HL-60 (cell line): ENCODE results near the gene ARL14.

Experiments used
- DNase-seq, 2 experiments: peaks; one replicate each; pipeline ENCODE4 v3.0.0-alpha.2; 2010 to 2020; ENCODE audit warnings: low read depth in 1 of 2, low spot score in 1 of 2
- H3K27ac ChIP-seq: fragments of 250-450 bp; sonication (Bioruptor Pico); replicated peaks from 2 replicates; pipeline ENCODE4 v1.5.1; 2020; ENCODE audit warnings: mild to moderate bottlenecking, moderate library complexity
- H3K27me3 ChIP-seq: fragments of 250-450 bp; sonication (Bioruptor Pico); 2 replicates; pipeline ENCODE4 v1.5.1; 2021; ENCODE audit warnings: mild to moderate bottlenecking, moderate library complexity; ENCODE audit not compliant: insufficient read depth, poor library complexity, severe bottlenecking
- H3K4me3 ChIP-seq: replicated peaks from 2 replicates; pipeline ENCODE4 v1.5.1; 2011; ENCODE audit warnings: mild to moderate bottlenecking, control low read depth, low read length; ENCODE audit not compliant: insufficient read depth
- GABPA ChIP-seq: IDR thresholded peaks from 2 replicates; pipeline ENCODE4 v1.6.1; 2012; ENCODE audit warnings: low read depth
- POLR2AphosphoS5 ChIP-seq: IDR thresholded peaks from 2 replicates; pipeline ENCODE4 v1.6.1; 2012; ENCODE audit warnings: low read depth
- SPI1 ChIP-seq: IDR thresholded peaks from 2 replicates; pipeline ENCODE4 v1.6.1; 2012; ENCODE audit warnings: low read depth, mild to moderate bottlenecking, borderline replicate concordance
- TF ChIP-seq, protein P1 (sequence below): IDR thresholded peaks from one replicate; pipeline ENCODE4 v1.5.1; 2011; ENCODE audit warnings: low read length, control low read depth, inconsistent platforms; ENCODE audit not compliant: insufficient read depth
- TF ChIP-seq, protein P2 (sequence below): IDR thresholded peaks from 2 replicates; pipeline ENCODE4 v1.6.1; 2012; ENCODE audit warnings: low read depth; ENCODE audit not compliant: insufficient replicate concordance

Gene ARL14

DNA sequence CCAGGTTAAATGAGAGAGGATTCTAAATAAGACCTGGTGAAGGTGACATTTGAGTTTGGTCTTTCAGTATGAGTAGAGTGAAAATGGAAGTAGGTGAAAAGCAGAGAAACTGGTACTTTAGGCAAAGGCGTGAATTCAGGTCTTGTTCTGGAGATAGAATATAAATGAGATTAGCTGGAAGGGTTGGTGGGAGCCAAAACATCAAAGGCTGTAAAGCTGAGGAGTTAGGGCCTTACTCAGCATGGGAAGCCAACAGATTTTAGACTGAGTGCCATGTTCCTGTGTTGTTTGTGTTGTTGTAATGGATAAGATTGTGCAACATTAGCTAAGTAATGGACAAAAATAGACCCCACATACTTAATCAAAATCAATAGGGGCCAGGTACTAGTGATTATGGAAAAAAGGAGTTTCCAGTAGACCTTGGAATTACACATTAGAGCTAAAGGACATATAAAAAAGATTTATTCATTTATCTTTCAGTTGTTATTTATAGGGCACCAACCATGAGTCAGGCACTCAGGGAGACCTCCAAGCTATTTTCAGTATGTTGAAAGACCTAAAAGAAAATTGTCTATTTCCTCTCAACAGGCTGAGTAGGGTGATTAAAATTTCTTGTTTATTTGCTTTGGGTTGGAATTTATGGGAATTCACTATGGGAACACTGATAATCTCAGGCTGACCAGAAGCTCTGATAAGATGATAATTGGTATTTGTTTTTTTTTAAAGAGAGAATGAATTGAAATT is 20.8 kb downstream of the ARL14 start:
- TF ChIP-seq, protein P1, sequence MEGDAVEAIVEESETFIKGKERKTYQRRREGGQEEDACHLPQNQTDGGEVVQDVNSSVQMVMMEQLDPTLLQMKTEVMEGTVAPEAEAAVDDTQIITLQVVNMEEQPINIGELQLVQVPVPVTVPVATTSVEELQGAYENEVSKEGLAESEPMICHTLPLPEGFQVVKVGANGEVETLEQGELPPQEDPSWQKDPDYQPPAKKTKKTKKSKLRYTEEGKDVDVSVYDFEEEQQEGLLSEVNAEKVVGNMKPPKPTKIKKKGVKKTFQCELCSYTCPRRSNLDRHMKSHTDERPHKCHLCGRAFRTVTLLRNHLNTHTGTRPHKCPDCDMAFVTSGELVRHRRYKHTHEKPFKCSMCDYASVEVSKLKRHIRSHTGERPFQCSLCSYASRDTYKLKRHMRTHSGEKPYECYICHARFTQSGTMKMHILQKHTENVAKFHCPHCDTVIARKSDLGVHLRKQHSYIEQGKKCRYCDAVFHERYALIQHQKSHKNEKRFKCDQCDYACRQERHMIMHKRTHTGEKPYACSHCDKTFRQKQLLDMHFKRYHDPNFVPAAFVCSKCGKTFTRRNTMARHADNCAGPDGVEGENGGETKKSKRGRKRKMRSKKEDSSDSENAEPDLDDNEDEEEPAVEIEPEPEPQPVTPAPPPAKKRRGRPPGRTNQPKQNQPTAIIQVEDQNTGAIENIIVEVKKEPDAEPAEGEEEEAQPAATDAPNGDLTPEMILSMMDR = no peak
- TF ChIP-seq POLR2AphosphoS5 = no peak
- TF ChIP-seq, protein P2, sequence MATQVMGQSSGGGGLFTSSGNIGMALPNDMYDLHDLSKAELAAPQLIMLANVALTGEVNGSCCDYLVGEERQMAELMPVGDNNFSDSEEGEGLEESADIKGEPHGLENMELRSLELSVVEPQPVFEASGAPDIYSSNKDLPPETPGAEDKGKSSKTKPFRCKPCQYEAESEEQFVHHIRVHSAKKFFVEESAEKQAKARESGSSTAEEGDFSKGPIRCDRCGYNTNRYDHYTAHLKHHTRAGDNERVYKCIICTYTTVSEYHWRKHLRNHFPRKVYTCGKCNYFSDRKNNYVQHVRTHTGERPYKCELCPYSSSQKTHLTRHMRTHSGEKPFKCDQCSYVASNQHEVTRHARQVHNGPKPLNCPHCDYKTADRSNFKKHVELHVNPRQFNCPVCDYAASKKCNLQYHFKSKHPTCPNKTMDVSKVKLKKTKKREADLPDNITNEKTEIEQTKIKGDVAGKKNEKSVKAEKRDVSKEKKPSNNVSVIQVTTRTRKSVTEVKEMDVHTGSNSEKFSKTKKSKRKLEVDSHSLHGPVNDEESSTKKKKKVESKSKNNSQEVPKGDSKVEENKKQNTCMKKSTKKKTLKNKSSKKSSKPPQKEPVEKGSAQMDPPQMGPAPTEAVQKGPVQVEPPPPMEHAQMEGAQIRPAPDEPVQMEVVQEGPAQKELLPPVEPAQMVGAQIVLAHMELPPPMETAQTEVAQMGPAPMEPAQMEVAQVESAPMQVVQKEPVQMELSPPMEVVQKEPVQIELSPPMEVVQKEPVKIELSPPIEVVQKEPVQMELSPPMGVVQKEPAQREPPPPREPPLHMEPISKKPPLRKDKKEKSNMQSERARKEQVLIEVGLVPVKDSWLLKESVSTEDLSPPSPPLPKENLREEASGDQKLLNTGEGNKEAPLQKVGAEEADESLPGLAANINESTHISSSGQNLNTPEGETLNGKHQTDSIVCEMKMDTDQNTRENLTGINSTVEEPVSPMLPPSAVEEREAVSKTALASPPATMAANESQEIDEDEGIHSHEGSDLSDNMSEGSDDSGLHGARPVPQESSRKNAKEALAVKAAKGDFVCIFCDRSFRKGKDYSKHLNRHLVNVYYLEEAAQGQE = no peak
- no peak for TF ChIP-seq SPI1
- no peak for TF ChIP-seq GABPA
- Histone ChIP-seq H3K27ac (no peak overlapping the region), H3K27me3 (peaks cover 6% of the 10 kb centered on the region), H3K4me3 (no peak overlapping the region)
- DNase-seq = no peak

DNA sequence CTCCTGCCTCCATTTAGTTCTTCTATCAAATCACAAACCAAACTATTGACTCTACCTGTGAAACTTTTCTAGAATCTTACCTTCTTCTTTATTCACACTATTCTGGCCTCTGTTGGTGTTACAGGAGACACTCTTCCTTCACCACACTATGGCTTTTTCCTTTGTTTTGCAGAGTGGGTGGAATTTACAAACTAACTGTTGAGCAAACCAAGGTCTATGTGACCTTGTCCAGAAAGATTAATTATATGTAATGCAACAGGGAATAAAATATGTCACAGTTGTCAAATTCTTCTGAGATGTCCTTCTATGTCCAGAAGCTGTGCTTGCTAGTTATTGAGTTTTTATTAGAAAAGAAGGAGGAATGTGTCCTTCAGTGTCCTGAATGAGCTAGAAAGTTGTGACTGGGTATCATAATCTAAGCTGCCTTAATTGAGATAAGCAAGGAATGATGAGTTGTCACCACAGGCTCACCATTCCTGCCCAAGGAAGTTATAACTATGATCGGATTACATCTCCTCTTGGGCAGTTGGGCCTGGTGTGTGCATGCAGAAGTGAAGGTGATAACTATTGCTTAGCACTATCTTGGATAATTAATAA is 21.7 kb downstream of the ARL14 start:
- peaks cover 6% of the 10 kb centered on the region for H3K27me3 ChIP-seq
- TF ChIP-seq GABPA = no peak
- TF ChIP-seq, protein P1 = no peak
- no peak for TF ChIP-seq SPI1
- H3K4me3 ChIP-seq = no peak overlapping the region
- no peak overlapping the region for H3K27ac ChIP-seq
- DNase-seq = no peak

DNA sequence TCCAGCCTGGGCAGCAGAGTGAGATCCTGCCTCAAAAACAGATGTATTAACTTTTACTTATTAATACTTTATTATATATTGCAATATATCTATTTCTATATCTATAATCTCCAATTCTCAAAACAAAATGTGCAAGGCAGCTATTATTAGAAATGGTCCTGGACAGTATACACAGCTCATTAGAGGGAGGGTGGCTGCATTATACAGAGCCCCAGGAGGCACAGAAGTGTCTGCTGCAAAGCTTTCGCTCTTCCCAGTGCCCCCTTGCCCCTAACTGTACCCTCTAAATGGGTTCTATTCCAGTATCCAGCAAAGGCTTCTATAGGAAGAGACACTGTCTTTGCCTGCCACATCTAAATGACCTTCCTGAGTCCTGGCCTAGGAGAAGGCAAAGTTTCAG is 24.5 kb downstream of the ARL14 start:
- Histone ChIP-seq H3K27me3 (peaks cover 6% of the 10 kb centered on the region), H3K27ac (no peak overlapping the region), H3K4me3 (no peak overlapping the region)
- TF ChIP-seq, protein P2 = no peak
- TF ChIP-seq POLR2AphosphoS5 = no peak
- no peak for TF ChIP-seq GABPA
- no peak for DNase-seq

DNA sequence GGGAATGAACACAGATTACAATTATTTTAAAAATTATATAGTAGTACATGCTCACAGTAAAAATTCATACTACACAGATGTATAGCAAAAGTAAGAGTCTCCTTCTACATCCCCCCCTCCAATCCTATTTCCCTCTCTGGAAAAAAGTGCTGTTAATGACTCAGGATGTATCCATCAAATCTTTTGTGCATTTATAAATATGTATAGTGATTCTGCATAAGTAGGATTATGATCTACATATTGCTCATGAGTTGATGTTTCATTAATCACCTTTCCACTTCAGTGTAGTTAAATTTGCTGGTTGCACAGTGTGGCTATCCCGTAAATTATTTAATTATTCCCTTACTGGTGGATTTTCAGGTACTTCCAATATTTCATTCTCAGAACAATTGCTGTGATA is 25.3 kb downstream of the ARL14 start:
- no peak overlapping the region for H3K4me3 ChIP-seq
- H3K27ac ChIP-seq = no peak overlapping the region
- peaks cover 6% of the 10 kb centered on the region for H3K27me3 ChIP-seq
- TF ChIP-seq, protein P2 = no peak
- TF ChIP-seq GABPA = no peak
- TF ChIP-seq, protein P1 = no peak
- TF ChIP-seq SPI1 = no peak
- TF ChIP-seq POLR2AphosphoS5 = no peak
- no peak for DNase-seq
